ENCODE results near the gene LMAN2L. TPM values are rescaled to one million over a fixed set of nuclear protein-coding genes. Genes with fewer than 3 reads are reported as not detected.

Gene LMAN2L
- total RNA-seq, 1 experiment from 2014 or later: 32.6 TPM

- TF ChIP-seq CTCF (IDR thresholded peaks at IDR 0.05; ENCODE audit: unreplicated experiment): peak; percentile 50
- Mint-ChIP-seq H3K36me3 (ENCODE audit: insufficient read depth, unreplicated experiment) (peaks cover 31% of the 10 kb centered on the region), H3K9me3 (ENCODE audit: low read depth, unreplicated experiment) (no peaks in the 10 kb centered on the region), H3K27me3 (ENCODE audit: unreplicated experiment) (no peaks in the 10 kb centered on the region), H3K4me3 (ENCODE audit: low read depth, unreplicated experiment) (peak overlapping the region; percentile 72), H3K4me1 (ENCODE audit: low read depth, unreplicated experiment) (peaks cover 38% of the 10 kb centered on the region), H3K27ac (ENCODE audit: unreplicated experiment) (peak overlapping the region; percentile 31)
- intact Hi-C loops (cut with micrococcal nuclease; ENCODE audit: unreplicated experiment): loop anchor here (5.0 kb wide), 2 partner anchors 56 to 124 kb away; partner anchors contain the start of genes CNNM3 and KANSL3
- CTCF ChIA-PET: interaction anchor here (0.8 to 2.4 kb wide), 6 partner anchors 13 to 121 kb away, joined by 3 to 5 read pairs (median 4); no protein-coding TSS in a partner anchor
- DNase-seq: peak; percentile 46
- no TSS peak for BruUV-seq (replicated peaks)
Observed at GRCh38 chr2:96760986-96761832, 21.3 kb upstream of the LMAN2L start.

- intact Hi-C loops (cut with micrococcal nuclease; ENCODE audit: unreplicated experiment): loop anchor here (5.0 kb wide), 2 partner anchors 57 to 123 kb away; partner anchors contain the start of genes CNNM3 and KANSL3
- Mint-ChIP-seq H3K27ac (ENCODE audit: unreplicated experiment) (peak within 1 kb of the TSS; percentile 39), H3K9me3 (ENCODE audit: low read depth, unreplicated experiment) (no peaks in the 10 kb centered on the region), H3K4me1 (ENCODE audit: low read depth, unreplicated experiment) (peaks cover 38% of the 10 kb centered on the region), H3K36me3 (ENCODE audit: insufficient read depth, unreplicated experiment) (peaks cover 31% of the 10 kb centered on the region), H3K4me3 (ENCODE audit: low read depth, unreplicated experiment) (peak within 1 kb of the TSS; percentile 72), H3K27me3 (ENCODE audit: unreplicated experiment) (no peaks in the 10 kb centered on the region)
- CTCF ChIA-PET: interaction anchor here (0.6 to 2.4 kb wide), 7 partner anchors 13 to 120 kb away, joined by 3 to 5 read pairs (median 3); no protein-coding TSS in a partner anchor
- BruUV-seq (replicated peaks): no TSS peak
- DNase-seq: peak; percentile 93
- no peak for TF ChIP-seq CTCF (IDR thresholded peaks at IDR 0.05; ENCODE audit: unreplicated experiment)
Observed at GRCh38 chr2:96760036-96760985, 20.4 kb upstream of the LMAN2L start, which contains the start of gene CNNM4. TSS of gene CNNM4 (plus strand) at chr2:96760902. CDS start at chr2:96761000, 98 bp downstream.

- intact Hi-C loops (cut with micrococcal nuclease; ENCODE audit: unreplicated experiment): no loop called here
- no peak overlapping the region for H3K4me3 Mint-ChIP-seq (ENCODE audit: low read depth, unreplicated experiment)
- no peaks in the 10 kb centered on the region for H3K27me3 Mint-ChIP-seq (ENCODE audit: unreplicated experiment)
- H3K4me1 Mint-ChIP-seq (ENCODE audit: low read depth, unreplicated experiment): peaks cover 36% of the 10 kb centered on the region
- CTCF ChIA-PET: no interaction called here
- no peak for TF ChIP-seq CTCF (IDR thresholded peaks at IDR 0.05; ENCODE audit: unreplicated experiment)
- H3K27ac Mint-ChIP-seq (ENCODE audit: unreplicated experiment): no peak overlapping the region
- DNase-seq: no peak
- no TSS peak for BruUV-seq (replicated peaks)
- H3K9me3 Mint-ChIP-seq (ENCODE audit: low read depth, unreplicated experiment): no peaks in the 10 kb centered on the region
- H3K36me3 Mint-ChIP-seq (ENCODE audit: insufficient read depth, unreplicated experiment): peaks cover 31% of the 10 kb centered on the region
Observed at GRCh38 chr2:96759548-96759947, 19.7 kb upstream of the LMAN2L start.

- peaks cover 30% of the 10 kb centered on the region for H3K4me1 Mint-ChIP-seq (ENCODE audit: low read depth, unreplicated experiment)
- no TSS peak for BruUV-seq (replicated peaks)
Observed at GRCh38 chr2:96758987-96759386, 19.1 kb upstream of the LMAN2L start.

More at GRCh38 chr2:96758987-96759386, 19.1 kb upstream of the LMAN2L start:
- Mint-ChIP-seq H3K27me3 (ENCODE audit: unreplicated experiment) (no peaks in the 10 kb centered on the region), H3K4me3 (ENCODE audit: low read depth, unreplicated experiment) (no peak overlapping the region), H3K36me3 (ENCODE audit: insufficient read depth, unreplicated experiment) (peaks cover 31% of the 10 kb centered on the region), H3K9me3 (ENCODE audit: low read depth, unreplicated experiment) (no peaks in the 10 kb centered on the region), H3K27ac (ENCODE audit: unreplicated experiment) (no peak overlapping the region)
- TF ChIP-seq CTCF (IDR thresholded peaks at IDR 0.05; ENCODE audit: unreplicated experiment): no peak
- no peak for DNase-seq
- intact Hi-C loops (cut with micrococcal nuclease; ENCODE audit: unreplicated experiment): no loop called here
- CTCF ChIA-PET: no interaction called here

Data from Calu3 (cell line).